GM21360 (cell line): ENCODE data around the gene MLH3.
"Not testable (repeated sequence)": the region's sequence is repeated elsewhere in the genome, so short reads cannot be mapped to it uniquely, and the experiment has no call there.

Experiments
- ATAC-seq: cut with Tn5 transposase; IDR thresholded peaks from one replicate; pipeline ENCODE4 v1.9.1; 2021; ENCODE audit warnings: mild to moderate bottlenecking, moderate library complexity; ENCODE audit not compliant: unreplicated experiment

Gene MLH3

DNA sequence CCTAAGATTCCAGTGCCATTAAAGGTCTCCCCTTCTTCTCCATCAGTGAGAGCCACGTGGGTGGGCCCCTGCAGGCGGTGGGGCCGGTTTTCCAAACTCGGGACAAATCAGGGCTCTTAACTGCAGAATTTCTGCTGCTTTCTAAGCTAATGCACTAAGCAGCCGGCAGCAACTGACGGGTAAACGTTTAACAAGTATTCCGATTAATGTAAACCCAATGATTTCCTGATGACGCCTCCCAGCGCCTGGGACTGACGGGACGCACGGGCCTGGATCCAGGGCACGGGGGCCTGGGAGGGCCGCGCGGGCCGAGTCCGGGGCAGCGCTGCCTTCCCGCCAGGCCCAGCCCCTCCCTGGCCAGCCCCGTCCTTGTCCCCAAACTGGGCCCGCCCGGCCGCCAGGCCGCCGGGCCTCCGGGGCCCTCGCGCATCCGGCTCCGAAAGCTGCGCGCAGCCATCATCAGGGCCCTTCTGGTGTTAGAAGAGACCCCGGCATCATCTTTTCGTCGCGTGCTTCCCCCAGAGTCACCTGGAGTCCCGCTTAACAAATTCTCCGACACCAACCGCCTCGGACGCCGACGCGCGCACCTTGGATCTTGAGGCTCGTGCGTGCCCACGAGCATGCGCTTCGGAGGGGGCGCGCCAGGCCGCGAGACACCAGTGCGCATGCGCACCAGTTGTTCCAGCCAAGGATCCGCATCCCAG, at the start of gene MLH3:
Gene MLH3 (minus strand): TSS at position 616 of the 704 bp plus-strand sequence. CDS start 1,812 bp downstream, outside the sequence.
- peak; percentile 77 for ATAC-seq

DNA sequence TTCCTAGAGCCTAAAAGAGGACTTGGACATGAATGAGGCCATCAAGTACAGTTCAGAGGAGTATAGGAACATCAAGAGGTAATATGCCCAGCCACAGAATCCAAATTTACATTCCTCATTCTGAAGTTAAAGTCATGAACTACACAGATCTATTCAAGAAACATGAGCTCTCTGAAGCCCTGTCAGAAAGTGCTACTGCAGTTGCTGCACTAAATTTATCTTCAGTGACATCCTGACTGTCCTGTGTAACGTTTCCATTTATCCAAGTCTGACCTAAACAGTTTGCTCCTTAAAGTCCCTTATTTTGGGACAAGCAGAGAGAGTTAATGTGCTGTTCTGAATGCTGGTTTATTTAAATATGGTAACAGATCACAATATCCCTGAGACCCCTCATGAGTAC, 47.4 kb upstream of the MLH3 start:
- ATAC-seq: no peak

DNA sequence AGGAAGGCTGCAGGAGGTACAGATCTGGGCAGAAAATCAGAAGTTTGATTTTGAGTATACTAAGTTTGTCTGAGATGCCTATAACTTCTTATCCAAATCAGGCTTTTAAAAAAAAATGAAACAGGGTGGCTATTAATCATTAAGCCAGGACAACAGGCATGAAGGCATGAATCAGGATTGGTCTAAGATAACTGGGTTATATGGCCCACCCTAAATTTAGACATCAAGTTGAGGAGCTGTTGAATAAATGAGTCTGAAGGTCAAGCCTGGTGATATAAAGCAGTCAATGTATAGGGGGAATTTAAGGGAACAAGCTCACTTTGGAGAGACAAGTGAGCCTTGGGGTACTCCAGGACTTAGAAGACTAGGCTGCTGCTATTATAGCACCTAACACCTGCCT, 46.9 kb upstream of the MLH3 start:
- ATAC-seq: no peak

DNA sequence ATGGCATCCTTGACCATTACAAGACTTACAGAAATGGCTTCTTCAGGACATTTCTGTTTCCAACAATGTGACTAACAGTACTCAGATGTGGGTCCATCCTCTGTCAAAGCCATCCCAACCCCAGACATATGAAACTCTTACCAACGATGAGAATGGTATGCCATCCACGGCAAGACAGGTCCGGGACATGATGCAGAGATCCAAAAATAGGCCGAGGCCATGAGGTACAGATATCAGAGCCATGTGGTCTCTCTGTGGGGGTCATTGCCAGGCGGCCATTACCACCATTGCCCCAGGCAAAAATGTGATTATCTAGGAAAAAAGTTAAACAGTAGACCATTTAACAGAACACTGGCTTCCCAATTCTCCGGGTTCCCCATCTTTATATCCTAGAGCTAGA, 45.7 kb upstream of the MLH3 start:
- ATAC-seq: no peak

DNA sequence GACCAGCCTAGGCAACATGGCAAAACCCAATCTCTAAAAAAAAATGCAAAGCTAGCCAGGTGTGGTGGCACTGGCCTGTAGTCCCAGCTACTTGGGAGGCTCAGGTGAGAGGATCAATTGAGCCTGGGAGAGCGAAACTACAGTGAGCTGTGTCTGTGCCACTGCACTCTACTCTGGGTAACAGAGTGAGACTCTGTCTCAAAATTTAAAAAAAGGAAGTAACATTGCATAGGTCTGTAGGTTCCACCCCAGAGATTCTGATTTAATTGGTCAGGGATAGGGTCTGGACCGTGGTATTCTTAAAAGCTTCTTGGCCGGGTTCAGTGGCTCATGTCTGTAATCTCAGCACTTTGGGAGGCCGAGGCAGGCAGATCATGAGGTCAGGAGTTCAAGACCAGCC, 44.4 kb upstream of the MLH3 start:
- no peak for ATAC-seq

DNA sequence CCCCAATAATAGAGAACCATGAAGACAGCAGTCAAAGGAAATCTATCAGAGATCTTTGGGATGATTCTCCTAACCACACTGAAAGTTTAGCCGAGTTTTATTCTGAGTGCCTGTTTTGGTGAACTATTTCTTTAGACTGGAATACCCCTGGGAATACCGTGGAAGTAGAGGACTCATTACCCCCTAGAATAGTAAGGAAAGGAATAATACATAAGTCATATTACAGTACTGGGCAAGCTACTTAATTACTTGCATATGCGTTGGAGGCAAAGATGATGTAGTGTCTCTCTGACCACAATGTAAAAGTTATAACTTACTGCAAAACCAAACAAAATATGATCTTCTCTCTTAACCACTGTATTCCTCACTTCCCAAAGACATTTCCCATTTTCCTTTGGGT, 43.6 kb upstream of the MLH3 start:
- no peak for ATAC-seq

DNA sequence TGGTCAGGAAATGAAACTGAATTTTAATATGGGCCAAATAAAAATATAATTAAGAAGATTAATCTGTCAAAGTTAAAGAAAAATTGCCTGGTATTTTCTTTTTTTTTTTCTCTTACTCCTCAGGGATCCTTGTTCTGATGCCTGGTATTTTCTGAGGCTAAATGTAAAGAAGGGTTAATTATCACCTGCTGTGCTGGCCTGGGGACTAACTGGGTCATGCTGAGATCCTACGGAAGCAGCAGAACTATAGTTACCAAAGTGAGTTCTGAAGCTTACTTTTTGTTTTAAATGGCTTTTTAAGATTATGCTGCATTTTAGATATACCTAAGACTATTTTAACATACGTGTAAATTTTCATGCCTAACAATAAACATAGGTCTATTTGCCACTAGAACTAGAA, 41.4 kb upstream of the MLH3 start:
- no peak for ATAC-seq

DNA sequence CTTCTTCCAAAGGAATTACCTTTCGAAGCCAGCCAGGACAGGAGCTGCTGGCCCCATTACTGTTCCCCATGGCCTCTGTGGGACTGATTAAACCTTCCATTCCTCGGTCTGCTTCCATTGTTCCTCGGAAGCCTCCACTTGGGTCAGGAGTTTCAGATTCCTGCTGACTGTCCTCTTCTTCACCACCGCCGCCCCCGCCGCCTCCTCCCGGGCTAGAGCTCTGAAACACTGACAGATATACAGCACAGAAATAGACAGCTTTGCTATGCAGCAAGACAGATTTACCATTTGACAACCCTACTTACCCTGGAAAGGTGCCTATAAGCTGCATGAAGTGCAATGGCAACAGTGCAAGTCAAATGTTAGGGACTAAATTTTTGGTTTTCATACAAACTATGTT, 40.0 kb upstream of the MLH3 start:
- ATAC-seq: no peak

DNA sequence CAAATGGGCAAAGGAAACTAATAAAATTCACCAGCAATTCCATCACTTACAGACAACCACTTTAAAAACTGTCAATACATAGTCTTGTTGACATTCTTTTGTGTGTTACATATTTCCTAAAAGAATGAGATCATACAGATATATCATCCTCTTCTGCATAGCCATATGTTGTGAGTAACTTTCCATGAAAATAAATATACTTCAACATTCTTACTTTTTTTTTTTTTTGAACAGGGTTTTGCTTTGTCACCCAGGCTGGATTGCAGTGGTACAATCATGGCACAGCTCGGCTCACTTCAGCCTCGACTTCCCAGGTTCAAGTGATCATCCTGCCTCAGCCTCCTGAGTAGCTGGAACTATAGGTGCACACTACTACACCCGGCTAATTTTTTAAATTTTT, 39.1 kb upstream of the MLH3 start:
- ATAC-seq: no peak

DNA sequence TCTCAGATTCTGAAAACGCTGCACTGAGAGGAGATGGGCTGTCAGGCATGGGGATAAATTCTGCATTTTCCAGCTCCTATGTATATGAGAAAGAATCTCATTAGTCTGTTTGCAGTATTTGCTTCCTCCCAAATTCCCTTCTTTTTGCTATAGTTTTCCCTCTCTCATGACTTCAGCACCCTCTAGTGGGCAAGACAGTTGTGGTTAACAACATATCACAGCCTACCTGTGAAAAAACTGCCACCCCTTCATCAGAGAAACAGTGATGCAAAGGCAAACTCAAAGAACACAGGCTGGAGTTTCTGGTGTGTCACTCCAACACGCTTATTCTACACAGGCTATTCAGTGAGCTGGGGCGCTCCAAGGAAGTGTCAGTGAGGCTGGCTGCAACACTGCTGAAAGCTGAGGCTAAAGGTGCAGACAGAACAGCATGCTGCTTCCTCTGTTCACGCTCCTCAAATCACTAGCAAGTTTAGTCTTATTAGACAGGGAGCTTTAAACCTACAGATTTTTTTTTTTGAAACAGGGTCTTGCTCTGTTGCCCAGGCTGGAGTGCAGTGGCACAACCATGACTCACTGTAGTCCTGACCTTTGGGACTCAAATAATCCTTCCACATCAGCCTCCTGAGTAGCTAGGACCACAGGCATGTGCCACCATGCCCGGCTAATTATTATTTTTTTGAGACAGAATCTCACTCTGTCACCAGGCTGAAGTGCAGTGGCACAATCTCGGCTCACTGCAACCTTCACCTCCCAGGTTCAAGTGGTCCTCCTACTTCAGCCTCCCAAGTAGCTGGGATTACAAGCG, 37.5 kb upstream of the MLH3 start:
- ATAC-seq: no peak

DNA sequence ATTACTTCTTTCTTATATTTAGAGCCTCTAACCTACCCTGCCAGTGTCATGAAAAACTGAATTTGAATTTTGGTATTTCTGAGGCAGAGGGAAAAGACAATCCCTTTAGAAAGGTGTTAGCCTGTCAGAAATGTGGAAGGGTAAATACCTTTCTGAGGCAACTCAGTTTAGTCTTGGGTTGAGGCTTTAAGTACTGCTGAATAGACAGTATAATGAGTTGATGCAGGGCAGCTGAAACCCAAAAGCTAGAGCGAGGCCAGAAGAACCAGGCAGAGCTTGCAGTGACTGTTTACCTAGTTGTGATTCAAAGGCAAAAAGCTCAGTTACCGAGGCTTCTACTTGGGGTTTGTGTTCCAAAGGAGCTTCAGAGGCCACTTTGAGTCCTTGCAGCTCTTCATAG, 36.9 kb upstream of the MLH3 start:
- no peak for ATAC-seq

DNA sequence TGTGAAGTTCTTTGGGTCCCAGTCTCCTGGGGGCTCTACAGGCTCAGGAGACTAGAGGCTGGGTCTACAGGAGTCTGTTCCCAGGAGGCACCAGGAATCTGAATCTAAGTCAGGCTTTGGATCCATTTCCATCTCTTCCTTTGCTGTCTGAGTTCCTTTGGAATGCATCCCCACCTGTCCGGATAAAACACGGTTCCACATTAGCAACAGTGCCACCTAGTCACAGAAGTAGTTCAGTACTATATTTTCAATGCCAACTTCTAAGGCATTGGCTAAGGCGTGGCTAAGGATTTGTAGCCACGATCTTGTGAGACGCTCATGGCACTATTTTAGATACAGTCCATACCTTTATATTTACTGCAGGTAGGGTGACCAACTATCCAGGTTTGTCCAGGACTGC, 33.2 kb upstream of the MLH3 start:
- ATAC-seq: no peak

DNA sequence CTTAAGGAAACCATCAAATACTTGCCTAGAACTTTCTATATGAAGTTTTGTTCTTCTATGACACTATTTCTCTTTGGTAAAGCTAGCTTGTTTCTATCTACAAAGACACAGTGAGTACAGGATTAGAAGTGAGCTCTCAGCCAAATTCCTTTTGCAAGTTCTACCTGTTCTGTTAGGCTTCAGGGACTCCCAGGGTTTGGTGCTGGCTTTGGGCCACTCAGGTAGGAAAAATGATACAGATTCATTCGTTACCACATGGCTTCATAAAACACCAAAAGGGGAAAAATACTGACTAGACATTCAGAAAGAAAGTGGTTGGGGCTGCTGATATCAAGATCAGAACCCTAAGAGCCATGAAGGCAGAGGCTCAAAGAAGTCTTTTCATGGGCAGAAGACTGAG, 32.0 kb upstream of the MLH3 start:
- ATAC-seq: no peak

DNA sequence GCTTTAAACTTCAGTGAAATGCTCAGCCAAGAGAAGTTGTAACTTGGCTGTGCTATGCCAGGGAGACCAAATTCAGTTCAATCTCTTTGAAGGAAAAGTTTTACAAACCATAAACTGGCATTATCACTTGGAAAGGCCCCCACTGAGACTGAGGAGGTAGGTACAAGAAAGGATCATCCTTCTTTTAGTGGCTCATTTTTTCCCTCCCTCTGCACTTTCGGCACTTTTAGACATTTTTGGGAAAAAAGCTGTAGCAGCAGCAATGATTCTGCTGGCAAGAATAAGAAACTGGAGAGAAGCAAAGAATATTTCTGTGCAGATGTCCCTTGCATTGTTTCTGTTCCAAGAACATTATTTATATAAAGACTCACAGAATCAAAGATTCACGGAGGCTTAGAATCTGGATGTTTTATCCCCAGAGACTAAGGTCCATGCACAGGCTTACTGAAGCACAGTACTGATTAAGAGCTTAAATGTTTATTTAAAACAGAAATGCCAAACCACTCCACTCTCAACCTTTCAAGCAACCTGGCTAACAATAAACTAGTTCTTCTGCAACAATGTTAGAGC, 30.5 kb upstream of the MLH3 start:
- ATAC-seq: no peak

DNA sequence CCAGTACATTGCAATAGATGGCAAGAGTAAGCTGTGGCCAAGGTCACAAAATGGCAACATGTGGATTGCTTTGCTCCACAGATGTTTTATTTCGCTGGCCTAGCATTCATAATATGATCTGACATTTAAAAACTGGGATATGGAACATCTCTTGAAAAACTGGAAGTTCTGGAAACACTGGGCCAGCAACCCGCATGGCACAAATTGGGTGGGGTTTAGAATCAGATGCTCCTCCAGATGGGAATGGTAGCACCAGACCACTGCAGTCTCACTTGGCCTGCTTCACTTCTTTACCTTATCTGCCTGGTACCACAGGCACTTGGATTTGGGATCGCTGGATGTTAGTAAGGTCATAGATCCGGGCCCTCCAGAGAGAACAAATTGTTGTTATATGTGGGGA, 28.3 kb upstream of the MLH3 start:
- no peak for ATAC-seq

DNA sequence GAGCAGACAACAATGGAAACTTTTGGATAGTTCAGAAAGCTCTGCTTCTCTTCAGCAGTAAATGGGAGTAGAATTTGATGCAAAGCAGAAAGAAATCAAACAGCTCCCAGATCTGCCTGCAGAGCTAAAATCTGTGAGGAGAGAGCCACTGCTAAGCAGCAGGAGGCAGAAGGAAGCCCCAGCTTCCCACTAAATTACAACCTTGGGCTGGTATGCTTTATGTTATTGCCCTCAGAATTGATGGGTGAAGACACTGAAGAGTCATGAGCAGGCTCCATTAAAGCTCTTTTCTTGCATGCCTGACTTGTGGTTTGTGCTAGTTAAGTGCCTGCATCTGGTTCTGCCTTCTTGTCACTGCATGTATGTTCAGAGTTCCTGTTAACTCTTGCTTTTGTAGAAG, 26.5 kb upstream of the MLH3 start:
- ATAC-seq: no peak

DNA sequence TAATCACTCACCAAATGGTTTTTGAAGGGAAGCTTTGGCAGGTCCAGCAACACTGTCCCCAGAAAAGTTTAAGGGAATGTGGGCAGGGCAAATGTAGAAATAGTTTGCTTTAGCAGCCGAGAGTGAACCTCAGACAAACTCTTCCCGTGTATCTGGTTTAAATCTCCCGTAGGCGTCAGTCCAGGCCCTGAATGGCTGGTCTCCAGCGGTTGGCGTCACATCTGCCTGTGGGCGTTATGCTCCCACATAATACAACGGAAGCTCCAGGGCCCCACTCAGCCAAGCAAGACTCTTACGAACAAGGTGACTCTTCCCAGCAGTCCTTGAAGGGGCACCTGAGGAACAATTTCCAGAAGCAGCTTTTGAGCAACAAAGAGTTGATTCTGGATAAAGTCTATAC, 19.1 kb upstream of the MLH3 start:
- ATAC-seq: no peak

DNA sequence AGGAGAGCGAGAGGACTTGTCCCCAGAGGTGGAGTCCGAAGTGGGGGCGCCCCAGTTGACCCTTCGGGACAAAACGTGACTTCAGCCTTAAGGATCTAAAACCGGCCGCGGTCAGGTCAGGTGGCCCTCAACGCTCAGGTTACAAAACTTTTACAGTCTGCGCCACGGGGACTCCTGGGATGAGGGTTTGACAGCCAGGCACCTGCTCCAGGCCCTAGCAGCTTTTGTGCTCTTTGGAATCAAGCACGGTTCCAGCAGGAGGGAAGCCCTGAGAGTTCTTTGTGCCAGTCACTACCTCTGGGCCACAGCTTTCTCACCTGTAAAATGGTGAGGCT, 18.5 kb upstream of the MLH3 start:
- ATAC-seq: no peak

DNA sequence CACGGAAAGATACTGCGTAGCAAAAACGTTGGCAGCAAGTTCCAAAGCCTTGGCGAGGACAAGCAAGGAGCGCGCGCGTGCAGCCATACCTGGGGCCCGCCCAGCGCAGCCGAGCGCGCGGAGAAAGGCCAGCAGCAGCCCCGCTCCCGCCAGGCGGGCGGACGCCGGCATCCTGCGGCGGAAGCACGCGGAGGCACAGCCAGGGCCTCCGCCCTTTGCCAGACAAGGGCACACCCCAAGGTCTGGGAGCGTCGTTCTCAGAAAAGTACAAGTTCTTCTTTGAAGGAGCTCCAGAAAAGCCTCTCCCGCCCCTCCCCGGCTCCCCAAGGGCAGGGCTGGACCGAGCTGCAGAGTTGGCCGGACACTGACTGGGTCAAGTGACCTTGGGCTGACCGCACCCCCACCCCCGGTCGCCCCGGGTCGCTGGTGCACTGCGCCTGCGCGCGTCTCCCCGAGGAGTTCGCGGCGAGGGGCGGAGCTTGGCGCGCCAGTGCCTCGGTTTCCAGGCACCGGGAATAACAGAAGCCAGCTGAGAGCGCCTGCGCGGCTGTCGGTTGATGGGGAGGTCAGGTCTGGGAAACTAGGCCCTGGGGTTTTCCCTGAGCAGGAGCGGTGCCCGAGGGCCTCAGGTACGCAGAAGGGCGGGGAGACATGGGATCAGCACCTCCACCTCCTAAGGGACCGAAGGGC, 18.0 kb upstream of the MLH3 start, which contains the start of gene ZC2HC1C:
Gene ZC2HC1C (plus strand): TSS at position 521 of the 690 bp plus-strand sequence. CDS start 933 bp downstream, outside the sequence.
- ATAC-seq: peak; percentile 67

DNA sequence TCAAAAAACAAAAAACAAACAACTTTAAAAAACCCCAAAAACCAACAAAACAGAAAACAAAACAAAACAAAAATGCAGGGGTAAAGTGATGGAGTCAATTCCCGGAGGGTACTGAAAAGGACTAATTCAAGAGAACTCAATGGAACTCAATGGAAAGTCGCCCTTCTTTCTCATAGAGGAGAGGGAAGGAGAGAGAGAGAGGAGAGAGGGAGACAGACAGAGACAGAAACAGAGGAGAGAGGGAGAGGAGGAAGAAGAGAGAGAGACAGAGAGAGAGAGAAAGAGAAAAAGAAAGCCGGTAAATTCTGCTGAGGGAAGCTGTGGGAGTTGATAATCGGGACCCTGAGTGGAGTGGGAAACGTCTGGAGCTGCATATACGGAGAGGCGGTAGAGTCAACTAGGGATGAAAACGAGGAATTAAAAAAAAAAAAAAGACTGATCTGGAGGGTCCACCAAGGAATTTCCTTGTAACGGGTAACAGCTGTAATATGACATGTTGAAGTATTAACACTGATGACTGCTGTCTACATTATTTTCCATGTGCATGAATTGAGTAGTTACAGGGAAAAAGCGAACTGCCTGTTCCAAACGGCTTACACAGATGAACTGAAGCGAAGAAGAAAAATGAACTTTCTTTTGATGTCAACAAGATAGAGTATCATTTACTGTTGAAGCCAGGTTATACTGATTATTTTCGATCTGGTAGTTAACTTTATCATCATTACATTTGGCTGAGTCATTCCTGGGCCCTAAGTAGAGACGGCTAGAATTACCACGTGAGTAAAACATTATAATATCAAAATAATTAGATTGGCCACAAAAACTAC, 17.2 kb upstream of the MLH3 start:
- ATAC-seq: no peak

DNA sequence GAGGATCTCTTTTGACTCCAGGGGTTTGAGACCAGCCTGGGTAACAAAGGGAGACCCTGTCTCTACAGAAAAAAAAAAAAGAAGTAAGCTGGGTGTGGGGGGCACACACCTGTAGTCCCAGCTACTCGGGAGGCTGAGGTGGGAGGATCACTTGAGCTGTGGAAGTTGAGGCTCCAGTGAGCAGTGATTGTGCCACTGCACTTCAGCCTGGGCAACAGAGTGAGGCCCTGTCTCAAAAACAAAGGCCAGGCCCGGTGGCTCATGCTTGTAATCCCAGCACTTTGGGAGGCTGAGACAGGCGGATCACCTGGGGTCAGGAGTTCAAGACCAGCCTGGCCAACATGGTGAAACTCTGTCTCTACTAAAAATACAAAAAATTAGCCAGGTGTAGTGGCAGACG, 16.5 kb upstream of the MLH3 start:
- ATAC-seq: not testable (repeated sequence)
